HepG2 (cell line): ENCODE measurements around the gene STARD10. TPM values are rescaled to one million over a fixed set of nuclear protein-coding genes. Genes with fewer than 3 reads are reported as not detected.

ENCODE experiments used
- ARNT2 ChIP-seq: sonication (generic); formaldehyde crosslinking; IDR thresholded peaks from 2 replicates; pipeline ENCODE4 v1.8.0; 2022; ENCODE audit warnings: mild to moderate bottlenecking, low read depth, missing genetic modification reagents, moderate library complexity
- EHMT2 ChIP-seq: fragments of 200-600 bp; sonication (generic); IDR thresholded peaks from 2 replicates; pipeline ENCODE4 v1.7.0; 2017; ENCODE audit warnings: antibody characterized with exemption, low read depth, low read length, borderline replicate concordance
- ESRRA ChIP-seq: sonication (generic); formaldehyde crosslinking; IDR thresholded peaks from 2 replicates; pipeline ENCODE4 v1.5.1; 2020; ENCODE audit warnings: mild to moderate bottlenecking, low read depth, missing genetic modification reagents
- HMGA1 ChIP-seq: sonication (generic); formaldehyde crosslinking; conservative IDR thresholded peaks from 2 replicates; pipeline ENCODE4 v1.4.0; 2020; ENCODE audit warnings: missing genetic modification reagents
- PLRG1 ChIP-seq: fragments of 450-650 bp; conservative IDR thresholded peaks from 2 replicates; pipeline ENCODE4 v1.6.1; 2016
- REXO4 ChIP-seq: sonication (generic); formaldehyde crosslinking; IDR thresholded peaks from 2 replicates; pipeline ENCODE4 v1.8.0; 2022; ENCODE audit warnings: missing genetic modification reagents, mild to moderate bottlenecking, borderline replicate concordance
- RXRA ChIP-seq: sonication (generic); formaldehyde crosslinking; IDR thresholded peaks from 2 replicates; pipeline ENCODE4 v1.5.1; 2020; ENCODE audit warnings: missing genetic modification reagents
- SALL2 ChIP-seq: sonication (generic); formaldehyde crosslinking; IDR thresholded peaks from 2 replicates; pipeline ENCODE4 v1.8.1; 2023; ENCODE audit warnings: mild to moderate bottlenecking, missing genetic modification reagents, inconsistent platforms
- SOX13 ChIP-seq, 3 experiments: fragments of 450-650 bp in 1 of 3; sonication (generic) in 1 of 3; formaldehyde crosslinking in 1 of 3; IDR thresholded peaks in 2 of 3; conservative IDR thresholded peaks in 1 of 3; 2 replicates each; pipeline versions ENCODE4 v1.5.0 to v1.6.1; 2016 to 2020; ENCODE audit warnings: antibody characterized with exemption in 1 of 3, mild to moderate bottlenecking in 1 of 3, missing compliant biosample characterization in 1 of 3, missing genetic modification reagents in 1 of 3, moderate library complexity in 1 of 3
- TBX3 ChIP-seq: fragments of 450-650 bp; IDR thresholded peaks from 2 replicates; pipeline ENCODE4 v1.6.1; 2017; ENCODE audit warnings: antibody characterized with exemption, mild to moderate bottlenecking, inconsistent platforms, borderline replicate concordance
- TRIM24 ChIP-seq: sonication (generic); formaldehyde crosslinking; IDR thresholded peaks from 2 replicates; pipeline ENCODE4 v1.8.0; 2022; ENCODE audit warnings: mild to moderate bottlenecking, missing genetic modification reagents
- ZNF256 ChIP-seq: sonication (generic); formaldehyde crosslinking; conservative IDR thresholded peaks from 2 replicates; pipeline ENCODE4 v1.4.0; 2020; ENCODE audit warnings: missing genetic modification reagents
- polyA plus RNA-seq, 8 experiments: library from polyadenylated mRNA; depleted of rRNA in 3 of 8; stranded (reverse) in 7 of 8; unstranded in 1 of 8; fragments of >200 nt; fragmentation: Illumina TruSeq in 4 of 8; extraction: Trizol in 4 of 8; gene quantifications; 2 replicates each; pipeline versions ENCODE4 v1.2.1 to v1.2.3, GENCODE V29; 2011 to 2016; ENCODE audit warnings: low read depth in 4 of 8, missing spikeins in 1 of 8, mixed read lengths in 1 of 8; ENCODE audit not compliant: insufficient read depth in 1 of 8
- total RNA-seq, 5 experiments: library from RNA; depleted of rRNA; stranded (reverse); fragments of >200 nt; fragmentation: Illumina TruSeq; extraction: Trizol; gene quantifications; 2 replicates each; pipeline ENCODE4 v1.2.3, GENCODE V29; 2016; ENCODE audit warnings: low read depth in 1 of 5
- TF ChIP-seq, protein P1 (sequence below): sonication (generic); formaldehyde crosslinking; IDR thresholded peaks from 2 replicates; pipeline ENCODE4; 2020; ENCODE audit warnings: missing genetic modification reagents, mild to moderate bottlenecking, borderline replicate concordance
- TF ChIP-seq, protein P2 (sequence below): fragments of 450-650 bp; IDR thresholded peaks from 2 replicates; pipeline ENCODE4 v1.6.1; 2017; ENCODE audit warnings: mild to moderate bottlenecking
- TF ChIP-seq, protein P3 (sequence below): sonication (generic); formaldehyde crosslinking; IDR thresholded peaks from 2 replicates; pipeline ENCODE4 v1.4.0; 2020; ENCODE audit warnings: missing genetic modification reagents, borderline replicate concordance

STARD10 gene
- total and polyA plus RNA-seq, 2 of the 13 experiments (the other 11 are each of a cell fraction or from before 2014, with no cell fraction given): 260 to 341 TPM

DNA sequence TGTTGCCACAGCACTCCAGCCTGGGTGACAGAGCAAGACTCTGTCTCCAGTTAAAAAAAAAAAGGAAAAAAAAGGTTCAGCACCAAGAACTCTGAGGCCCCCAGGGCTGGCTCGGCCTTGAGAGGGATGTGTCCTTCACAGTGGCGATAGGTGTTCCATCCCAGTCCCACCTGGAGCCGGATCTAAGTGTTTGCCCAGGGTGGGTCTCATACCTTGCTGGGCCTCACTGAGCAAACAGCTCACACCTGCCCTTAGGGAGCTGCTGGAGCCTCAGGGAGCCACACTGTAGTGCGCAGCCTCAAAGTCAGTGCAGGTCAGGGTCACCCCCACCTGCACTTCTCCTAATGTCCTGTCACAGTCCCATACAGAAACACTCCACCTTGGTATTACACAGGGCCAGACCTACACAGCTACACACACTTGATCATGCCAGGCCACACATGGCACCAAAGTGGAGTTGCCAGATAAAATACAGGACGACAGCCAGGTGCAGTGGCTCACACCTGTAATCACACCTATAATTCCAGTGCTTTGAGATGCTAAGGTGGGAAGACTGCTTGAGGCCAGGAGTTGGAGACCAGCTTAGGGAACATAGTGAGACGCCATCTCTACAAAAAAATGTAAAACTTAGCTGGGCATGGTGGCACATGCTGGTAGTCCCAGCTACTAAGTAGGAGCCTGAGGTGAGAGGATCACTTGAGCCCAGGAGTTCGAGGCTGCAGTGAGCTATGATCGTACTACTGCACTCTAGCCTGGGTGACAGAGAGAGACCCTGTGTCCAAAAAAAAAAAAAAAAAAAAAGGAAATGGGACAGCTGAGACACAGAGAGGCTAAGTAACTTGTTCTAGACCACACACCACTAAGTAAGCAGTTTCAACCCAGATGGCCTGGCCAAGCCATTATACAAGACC lies 7.3 kb downstream of the STARD10 start (continued):
- TF ChIP-seq, protein P1, sequence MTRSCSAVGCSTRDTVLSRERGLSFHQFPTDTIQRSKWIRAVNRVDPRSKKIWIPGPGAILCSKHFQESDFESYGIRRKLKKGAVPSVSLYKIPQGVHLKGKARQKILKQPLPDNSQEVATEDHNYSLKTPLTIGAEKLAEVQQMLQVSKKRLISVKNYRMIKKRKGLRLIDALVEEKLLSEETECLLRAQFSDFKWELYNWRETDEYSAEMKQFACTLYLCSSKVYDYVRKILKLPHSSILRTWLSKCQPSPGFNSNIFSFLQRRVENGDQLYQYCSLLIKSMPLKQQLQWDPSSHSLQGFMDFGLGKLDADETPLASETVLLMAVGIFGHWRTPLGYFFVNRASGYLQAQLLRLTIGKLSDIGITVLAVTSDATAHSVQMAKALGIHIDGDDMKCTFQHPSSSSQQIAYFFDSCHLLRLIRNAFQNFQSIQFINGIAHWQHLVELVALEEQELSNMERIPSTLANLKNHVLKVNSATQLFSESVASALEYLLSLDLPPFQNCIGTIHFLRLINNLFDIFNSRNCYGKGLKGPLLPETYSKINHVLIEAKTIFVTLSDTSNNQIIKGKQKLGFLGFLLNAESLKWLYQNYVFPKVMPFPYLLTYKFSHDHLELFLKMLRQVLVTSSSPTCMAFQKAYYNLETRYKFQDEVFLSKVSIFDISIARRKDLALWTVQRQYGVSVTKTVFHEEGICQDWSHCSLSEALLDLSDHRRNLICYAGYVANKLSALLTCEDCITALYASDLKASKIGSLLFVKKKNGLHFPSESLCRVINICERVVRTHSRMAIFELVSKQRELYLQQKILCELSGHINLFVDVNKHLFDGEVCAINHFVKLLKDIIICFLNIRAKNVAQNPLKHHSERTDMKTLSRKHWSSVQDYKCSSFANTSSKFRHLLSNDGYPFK (CRISPR knock-in tag): no peak
- TF ChIP-seq TBX3: no peak
- TF ChIP-seq ESRRA: peak; percentile 72; the same call in 1 of the 2 replicates
- TF ChIP-seq ZNF256: no peak
- TF ChIP-seq PLRG1: no peak
- no peak for TF ChIP-seq TRIM24 (CRISPR knock-in tag)
- TF ChIP-seq HMGA1 (CRISPR knock-in tag): no peak
- no peak for TF ChIP-seq REXO4 (CRISPR knock-in tag)
- no peak for TF ChIP-seq EHMT2
- TF ChIP-seq, protein P2, sequence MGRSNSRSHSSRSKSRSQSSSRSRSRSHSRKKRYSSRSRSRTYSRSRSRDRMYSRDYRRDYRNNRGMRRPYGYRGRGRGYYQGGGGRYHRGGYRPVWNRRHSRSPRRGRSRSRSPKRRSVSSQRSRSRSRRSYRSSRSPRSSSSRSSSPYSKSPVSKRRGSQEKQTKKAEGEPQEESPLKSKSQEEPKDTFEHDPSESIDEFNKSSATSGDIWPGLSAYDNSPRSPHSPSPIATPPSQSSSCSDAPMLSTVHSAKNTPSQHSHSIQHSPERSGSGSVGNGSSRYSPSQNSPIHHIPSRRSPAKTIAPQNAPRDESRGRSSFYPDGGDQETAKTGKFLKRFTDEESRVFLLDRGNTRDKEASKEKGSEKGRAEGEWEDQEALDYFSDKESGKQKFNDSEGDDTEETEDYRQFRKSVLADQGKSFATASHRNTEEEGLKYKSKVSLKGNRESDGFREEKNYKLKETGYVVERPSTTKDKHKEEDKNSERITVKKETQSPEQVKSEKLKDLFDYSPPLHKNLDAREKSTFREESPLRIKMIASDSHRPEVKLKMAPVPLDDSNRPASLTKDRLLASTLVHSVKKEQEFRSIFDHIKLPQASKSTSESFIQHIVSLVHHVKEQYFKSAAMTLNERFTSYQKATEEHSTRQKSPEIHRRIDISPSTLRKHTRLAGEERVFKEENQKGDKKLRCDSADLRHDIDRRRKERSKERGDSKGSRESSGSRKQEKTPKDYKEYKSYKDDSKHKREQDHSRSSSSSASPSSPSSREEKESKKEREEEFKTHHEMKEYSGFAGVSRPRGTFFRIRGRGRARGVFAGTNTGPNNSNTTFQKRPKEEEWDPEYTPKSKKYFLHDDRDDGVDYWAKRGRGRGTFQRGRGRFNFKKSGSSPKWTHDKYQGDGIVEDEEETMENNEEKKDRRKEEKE: no peak
- no peak for TF ChIP-seq ARNT2 (CRISPR knock-in tag)
- TF ChIP-seq RXRA (CRISPR knock-in tag): peak; percentile 82; the same call in 1 of the 2 replicates
- no peak for TF ChIP-seq SALL2
- TF ChIP-seq, protein P3, sequence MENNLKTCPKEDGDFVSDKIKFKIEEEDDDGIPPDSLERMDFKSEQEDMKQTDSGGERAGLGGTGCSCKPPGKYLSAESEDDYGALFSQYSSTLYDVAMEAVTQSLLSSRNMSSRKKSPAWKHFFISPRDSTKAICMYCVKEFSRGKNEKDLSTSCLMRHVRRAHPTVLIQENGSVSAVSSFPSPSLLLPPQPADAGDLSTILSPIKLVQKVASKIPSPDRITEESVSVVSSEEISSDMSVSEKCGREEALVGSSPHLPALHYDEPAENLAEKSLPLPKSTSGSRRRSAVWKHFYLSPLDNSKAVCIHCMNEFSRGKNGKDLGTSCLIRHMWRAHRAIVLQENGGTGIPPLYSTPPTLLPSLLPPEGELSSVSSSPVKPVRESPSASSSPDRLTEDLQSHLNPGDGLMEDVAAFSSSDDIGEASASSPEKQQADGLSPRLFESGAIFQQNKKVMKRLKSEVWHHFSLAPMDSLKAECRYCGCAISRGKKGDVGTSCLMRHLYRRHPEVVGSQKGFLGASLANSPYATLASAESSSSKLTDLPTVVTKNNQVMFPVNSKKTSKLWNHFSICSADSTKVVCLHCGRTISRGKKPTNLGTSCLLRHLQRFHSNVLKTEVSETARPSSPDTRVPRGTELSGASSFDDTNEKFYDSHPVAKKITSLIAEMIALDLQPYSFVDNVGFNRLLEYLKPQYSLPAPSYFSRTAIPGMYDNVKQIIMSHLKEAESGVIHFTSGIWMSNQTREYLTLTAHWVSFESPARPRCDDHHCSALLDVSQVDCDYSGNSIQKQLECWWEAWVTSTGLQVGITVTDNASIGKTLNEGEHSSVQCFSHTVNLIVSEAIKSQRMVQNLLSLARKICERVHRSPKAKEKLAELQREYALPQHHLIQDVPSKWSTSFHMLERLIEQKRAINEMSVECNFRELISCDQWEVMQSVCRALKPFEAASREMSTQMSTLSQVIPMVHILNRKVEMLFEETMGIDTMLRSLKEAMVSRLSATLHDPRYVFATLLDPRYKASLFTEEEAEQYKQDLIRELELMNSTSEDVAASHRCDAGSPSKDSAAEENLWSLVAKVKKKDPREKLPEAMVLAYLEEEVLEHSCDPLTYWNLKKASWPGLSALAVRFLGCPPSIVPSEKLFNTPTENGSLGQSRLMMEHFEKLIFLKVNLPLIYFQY (CRISPR knock-in tag): 0 out of 2 replicates have a peak, but pooled peaks have one; percentile 55
- no peak for TF ChIP-seq SOX13 (IDR thresholded peaks at IDR 0.05)
- peak in 1 of 2 experiments; percentile 57; a peak in 2 of 4 replicates for TF ChIP-seq SOX13 (CRISPR knock-in tag; conservative IDR thresholded peaks at IDR 0.05 in 1 of 2, IDR thresholded peaks at IDR 0.05 in 1 of 2)
